ENCODE data around the gene NUDT13.

DNA sequence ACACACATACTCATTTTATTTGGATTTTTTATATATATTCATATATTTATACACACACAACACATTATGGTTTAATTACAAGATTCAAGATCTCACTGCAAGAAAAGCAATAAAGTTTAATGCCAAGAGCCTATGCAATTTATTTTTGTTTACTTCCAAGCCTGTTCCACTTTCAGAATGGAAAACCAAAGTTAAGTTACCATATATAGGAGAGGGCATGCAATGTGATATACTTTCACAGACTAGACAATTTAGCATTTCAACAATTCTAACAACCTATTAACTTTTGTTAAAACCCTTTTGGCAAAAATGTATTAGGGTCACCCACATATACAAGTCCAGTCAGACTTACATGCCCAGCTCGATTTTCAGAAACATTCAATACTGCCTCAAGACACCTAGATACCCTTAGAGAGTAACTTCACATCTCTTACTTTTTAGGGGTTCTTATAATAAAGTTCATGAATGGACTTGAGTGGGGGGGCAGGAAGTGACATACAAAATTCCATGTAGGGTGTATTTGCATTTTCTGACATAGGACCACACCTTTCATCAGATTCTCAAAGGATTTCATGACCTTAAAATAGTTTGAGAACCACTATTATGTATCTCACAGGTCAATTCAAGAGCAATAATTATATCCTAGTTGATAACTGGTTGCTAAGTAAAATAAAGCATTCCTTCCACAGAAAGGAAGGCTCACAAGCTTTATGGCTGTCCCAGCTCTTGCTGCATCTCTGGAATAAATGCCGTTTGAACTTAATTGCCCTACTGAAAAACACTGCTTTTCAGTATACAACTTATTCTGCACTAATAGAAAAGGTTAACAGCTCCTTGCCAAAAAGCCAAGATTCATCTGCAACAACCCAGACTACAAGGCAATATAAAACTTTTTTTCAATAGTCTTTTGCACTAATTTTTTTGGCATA is 16.1 kb upstream of the NUDT13 start:
- TF ChIP-seq POLR2A (IDR thresholded peaks at IDR 0.05; ENCODE audit: low read depth, low read length) (no peak), TAF1 (IDR thresholded peaks at IDR 0.05; ENCODE audit: borderline replicate concordance, low read depth, low read length) (no peak), POLR2AphosphoS5 (IDR thresholded peaks at IDR 0.05; ENCODE audit: low read depth, low read length) (no peak)
